ENCODE results near the gene RTN4IP1.

The RTN4IP1 gene

DNA sequence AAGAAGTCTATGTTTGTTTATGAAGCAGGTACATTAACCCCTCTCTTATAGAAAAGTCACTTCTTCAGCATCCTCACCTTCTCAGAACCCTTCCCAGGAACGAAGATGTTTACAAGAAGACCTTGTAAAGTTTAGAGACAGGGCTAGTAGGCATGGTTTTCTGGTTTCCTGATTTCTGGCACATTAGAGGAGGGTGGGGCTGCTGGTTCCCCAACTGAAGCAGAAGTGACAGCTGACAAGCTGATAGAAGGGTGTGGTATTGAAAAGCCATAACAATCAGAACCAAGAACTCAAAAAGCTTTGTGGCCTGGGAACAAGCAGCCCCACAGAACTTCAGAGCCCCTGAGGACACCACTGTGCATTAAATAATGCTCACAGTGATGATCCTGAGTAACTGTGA lies 91.2 kb downstream of the RTN4IP1 start:
- no peak overlapping the region for H2AFZ ChIP-seq (ENCODE audit: low read length)
- H2BK5ac ChIP-seq (ENCODE audit: low read length) = no peak overlapping the region
- no peaks in the 10 kb centered on the region for H3K9me3 ChIP-seq (replicated peaks in 1 of 2; ENCODE audit: control insufficient read depth in 2 of 2, insufficient read depth in 1 of 2, low read depth in 1 of 2, low read length in 2 of 2)
- H4K8ac ChIP-seq (ENCODE audit: low read depth, low read length) = no peak overlapping the region
- H3K14ac ChIP-seq (ENCODE audit: low read length) = no peak overlapping the region
- H3K79me1 ChIP-seq (ENCODE audit: low read depth, low read length) = no peaks in the 10 kb centered on the region
- H2BK120ac ChIP-seq (ENCODE audit: low read depth, low read length) = no peak overlapping the region
- no peak overlapping the region for H4K91ac ChIP-seq (ENCODE audit: low read depth, low read length, poor library complexity)
- no peak overlapping the region for H2BK12ac ChIP-seq (ENCODE audit: low read length)
- H3K4me2 ChIP-seq (ENCODE audit: insufficient read depth, low read length, poor library complexity, severe bottlenecking) = no peak overlapping the region
- H3K36me3 ChIP-seq (replicated peaks in 1 of 2; ENCODE audit: control insufficient read depth in 2 of 2, insufficient read depth in 2 of 2, low read length in 2 of 2) = no peaks in the 10 kb centered on the region
- H3K23ac ChIP-seq (ENCODE audit: low read depth, low read length, poor library complexity) = no peak overlapping the region
- H3K27me3 ChIP-seq (ENCODE audit: control insufficient read depth in 3 of 3, insufficient read depth in 3 of 3, low read depth in 1 of 3, low read length in 3 of 3) = peaks cover 0 to 21% (median 0%) of the 10 kb centered on the region in 3 experiments
- H3K4ac ChIP-seq (ENCODE audit: low read length) = no peak overlapping the region
- WGBS, 2 donors (ENCODE audit: extremely low coverage in 2 of 2, insufficient read length in 2 of 2, insufficient replicate concordance in 1 of 2) = no CpG with 5 or more reads among the region's 1 CpG
- no peak overlapping the region for H3K9ac ChIP-seq (ENCODE audit: low read depth, low read length, poor library complexity)
- no peak for DNase-seq (ENCODE audit: low spot score)
- H3K4me3 ChIP-seq (ENCODE audit: low read length in 2 of 2) = no peak overlapping the region
- H2AK5ac ChIP-seq (ENCODE audit: low read depth, low read length) = no peak overlapping the region
- peaks cover 2 to 3% of the 10 kb centered on the region in 2 donors for H3K4me1 ChIP-seq (ENCODE audit: control insufficient read depth in 2 of 2, insufficient read depth in 1 of 2, low read depth in 1 of 2, low read length in 2 of 2)
- no peak overlapping the region for H3K18ac ChIP-seq (ENCODE audit: low read length)
- no peak overlapping the region for H2BK15ac ChIP-seq (ENCODE audit: low read length)
- H3K27ac ChIP-seq (replicated peaks; ENCODE audit: low read length) = no peak overlapping the region

DNA sequence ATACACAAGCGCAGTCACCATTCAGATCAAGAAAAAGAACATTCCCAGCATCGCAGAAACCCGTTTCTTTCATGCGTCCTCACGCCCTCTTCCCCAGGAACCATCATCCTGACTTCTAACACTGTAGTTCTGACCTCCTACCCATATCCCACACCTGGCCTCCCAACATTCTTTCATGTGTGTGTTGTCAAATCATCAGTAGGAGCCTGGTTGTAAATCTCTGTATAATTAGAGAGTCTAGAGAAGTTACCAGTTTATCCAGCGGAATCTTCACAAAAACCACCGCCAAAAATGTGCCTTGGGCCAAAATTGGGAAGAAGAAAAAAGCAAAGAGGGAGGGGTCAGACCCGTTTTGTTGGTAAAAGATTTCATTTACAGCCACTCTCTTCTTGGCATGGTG lies 91.6 kb downstream of the RTN4IP1 start:
- Histone ChIP-seq H3K4ac (ENCODE audit: low read length) (no peak overlapping the region), H3K36me3 (replicated peaks in 1 of 2; ENCODE audit: control insufficient read depth in 2 of 2, insufficient read depth in 2 of 2, low read length in 2 of 2) (no peaks in the 10 kb centered on the region), H3K27me3 (ENCODE audit: control insufficient read depth in 3 of 3, insufficient read depth in 3 of 3, low read depth in 1 of 3, low read length in 3 of 3) (peaks cover 0 to 26% (median 0%) of the 10 kb centered on the region in 3 experiments), H4K8ac (ENCODE audit: low read depth, low read length) (no peak overlapping the region), H3K27ac (replicated peaks; ENCODE audit: low read length) (no peak overlapping the region), H3K4me1 (ENCODE audit: control insufficient read depth in 2 of 2, insufficient read depth in 1 of 2, low read depth in 1 of 2, low read length in 2 of 2) (peaks cover 2 to 3% of the 10 kb centered on the region in 2 donors), H3K79me1 (ENCODE audit: low read depth, low read length) (no peaks in the 10 kb centered on the region), H2BK120ac (ENCODE audit: low read depth, low read length) (no peak overlapping the region), H3K18ac (ENCODE audit: low read length) (no peak overlapping the region), H3K23ac (ENCODE audit: low read depth, low read length, poor library complexity) (no peak overlapping the region), H2AFZ (ENCODE audit: low read length) (no peak overlapping the region), H2AK5ac (ENCODE audit: low read depth, low read length) (no peak overlapping the region), H3K14ac (ENCODE audit: low read length) (no peak overlapping the region), H3K4me2 (ENCODE audit: insufficient read depth, low read length, poor library complexity, severe bottlenecking) (no peak overlapping the region), H2BK12ac (ENCODE audit: low read length) (no peak overlapping the region), H3K9me3 (replicated peaks in 1 of 2; ENCODE audit: control insufficient read depth in 2 of 2, insufficient read depth in 1 of 2, low read depth in 1 of 2, low read length in 2 of 2) (no peaks in the 10 kb centered on the region), H3K9ac (ENCODE audit: low read depth, low read length, poor library complexity) (no peak overlapping the region), H2BK5ac (ENCODE audit: low read length) (no peak overlapping the region), H2BK15ac (ENCODE audit: low read length) (no peak overlapping the region), H3K4me3 (ENCODE audit: low read length in 2 of 2) (no peak overlapping the region), H4K91ac (ENCODE audit: low read depth, low read length, poor library complexity) (no peak overlapping the region)
- no CpG with 5 or more reads among the region's 8 CpGs for WGBS, 2 donors (ENCODE audit: extremely low coverage in 2 of 2, insufficient read length in 2 of 2, insufficient replicate concordance in 1 of 2)
- no peak for DNase-seq (ENCODE audit: low spot score)

DNA sequence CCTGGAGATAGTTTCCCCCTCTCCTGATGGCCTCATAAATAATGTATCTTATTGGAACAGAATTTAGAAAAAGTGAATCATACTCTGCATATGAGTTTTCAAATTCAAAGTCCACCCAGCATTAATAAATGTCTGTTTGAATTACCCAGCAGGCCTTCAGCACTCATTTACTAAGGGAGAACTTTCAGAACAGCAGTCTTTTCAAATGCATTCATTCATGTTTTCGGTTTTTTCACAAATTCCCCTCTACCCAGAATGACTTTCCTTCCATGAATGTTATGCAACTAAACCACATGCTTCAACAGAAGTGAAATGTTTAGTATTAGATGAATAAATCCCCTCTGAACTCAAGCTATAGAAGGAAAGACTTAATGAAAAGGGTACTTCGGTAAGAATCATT lies 92.4 kb downstream of the RTN4IP1 start:
- H3K4me1 ChIP-seq (ENCODE audit: control insufficient read depth in 2 of 2, insufficient read depth in 1 of 2, low read depth in 1 of 2, low read length in 2 of 2) = peaks cover 2 to 3% of the 10 kb centered on the region in 2 donors
- no peak overlapping the region for H2AFZ ChIP-seq (ENCODE audit: low read length)
- no peaks in the 10 kb centered on the region for H3K9me3 ChIP-seq (replicated peaks in 1 of 2; ENCODE audit: control insufficient read depth in 2 of 2, insufficient read depth in 1 of 2, low read depth in 1 of 2, low read length in 2 of 2)
- WGBS, 2 donors (ENCODE audit: extremely low coverage in 2 of 2, insufficient read length in 2 of 2, insufficient replicate concordance in 1 of 2) = no CpG with 5 or more reads among the region's 2 CpGs
- H3K27ac ChIP-seq (replicated peaks; ENCODE audit: low read length) = no peak overlapping the region
- H2BK120ac ChIP-seq (ENCODE audit: low read depth, low read length) = no peak overlapping the region
- no peak overlapping the region for H4K91ac ChIP-seq (ENCODE audit: low read depth, low read length, poor library complexity)
- H3K27me3 ChIP-seq (ENCODE audit: control insufficient read depth in 3 of 3, insufficient read depth in 3 of 3, low read depth in 1 of 3, low read length in 3 of 3) = peaks cover 0 to 26% (median 0%) of the 10 kb centered on the region in 3 experiments
- H3K4ac ChIP-seq (ENCODE audit: low read length) = no peak overlapping the region
- H3K4me2 ChIP-seq (ENCODE audit: insufficient read depth, low read length, poor library complexity, severe bottlenecking) = no peak overlapping the region
- H3K18ac ChIP-seq (ENCODE audit: low read length) = no peak overlapping the region
- H3K36me3 ChIP-seq (replicated peaks in 1 of 2; ENCODE audit: control insufficient read depth in 2 of 2, insufficient read depth in 2 of 2, low read length in 2 of 2) = no peaks in the 10 kb centered on the region
- no peak overlapping the region for H2AK5ac ChIP-seq (ENCODE audit: low read depth, low read length)
- no peak overlapping the region for H4K8ac ChIP-seq (ENCODE audit: low read depth, low read length)
- no peak overlapping the region for H3K9ac ChIP-seq (ENCODE audit: low read depth, low read length, poor library complexity)
- H3K4me3 ChIP-seq (ENCODE audit: low read length in 2 of 2) = no peak overlapping the region
- no peak overlapping the region for H2BK5ac ChIP-seq (ENCODE audit: low read length)
- H3K23ac ChIP-seq (ENCODE audit: low read depth, low read length, poor library complexity) = no peak overlapping the region
- no peak for DNase-seq (ENCODE audit: low spot score)
- H2BK12ac ChIP-seq (ENCODE audit: low read length) = no peak overlapping the region
- no peaks in the 10 kb centered on the region for H3K79me1 ChIP-seq (ENCODE audit: low read depth, low read length)
- no peak overlapping the region for H2BK15ac ChIP-seq (ENCODE audit: low read length)
- H3K14ac ChIP-seq (ENCODE audit: low read length) = no peak overlapping the region

DNA sequence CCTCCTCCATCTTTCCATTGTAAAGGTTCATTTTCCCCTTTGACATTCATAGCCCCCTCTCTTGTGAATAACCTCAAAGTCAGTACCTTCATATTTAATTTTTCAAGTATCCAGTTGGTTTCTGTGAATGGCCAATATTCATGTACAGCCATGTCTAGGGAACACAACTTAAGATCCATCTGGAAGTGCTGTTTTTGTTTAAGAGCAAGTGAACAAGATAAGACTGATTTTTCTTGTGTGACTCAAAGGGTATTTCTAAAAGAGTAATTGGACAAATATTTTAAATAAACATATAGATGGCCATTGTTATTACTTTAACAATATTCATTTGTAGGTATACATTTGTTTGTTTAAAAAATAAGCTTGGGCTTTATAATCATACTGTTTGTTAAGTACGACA lies 92.9 kb downstream of the RTN4IP1 start:
- H3K23ac ChIP-seq (ENCODE audit: low read depth, low read length, poor library complexity) = no peak overlapping the region
- H2AFZ ChIP-seq (ENCODE audit: low read length) = no peak overlapping the region
- no peak overlapping the region for H4K91ac ChIP-seq (ENCODE audit: low read depth, low read length, poor library complexity)
- no peak overlapping the region for H3K9ac ChIP-seq (ENCODE audit: low read depth, low read length, poor library complexity)
- H3K4me1 ChIP-seq (ENCODE audit: control insufficient read depth in 2 of 2, insufficient read depth in 1 of 2, low read depth in 1 of 2, low read length in 2 of 2) = peaks cover 2 to 3% of the 10 kb centered on the region in 2 donors
- peaks cover 0 to 26% (median 0%) of the 10 kb centered on the region in 3 experiments for H3K27me3 ChIP-seq (ENCODE audit: control insufficient read depth in 3 of 3, insufficient read depth in 3 of 3, low read depth in 1 of 3, low read length in 3 of 3)
- H3K4me2 ChIP-seq (ENCODE audit: insufficient read depth, low read length, poor library complexity, severe bottlenecking) = no peak overlapping the region
- H3K36me3 ChIP-seq (replicated peaks in 1 of 2; ENCODE audit: control insufficient read depth in 2 of 2, insufficient read depth in 2 of 2, low read length in 2 of 2) = no peaks in the 10 kb centered on the region
- H4K8ac ChIP-seq (ENCODE audit: low read depth, low read length) = no peak overlapping the region
- WGBS, 2 donors (ENCODE audit: extremely low coverage in 2 of 2, insufficient read length in 2 of 2, insufficient replicate concordance in 1 of 2) = no CpG with 5 or more reads among the region's 1 CpG
- no peak overlapping the region for H2BK5ac ChIP-seq (ENCODE audit: low read length)
- H3K27ac ChIP-seq (replicated peaks; ENCODE audit: low read length) = no peak overlapping the region
- no peak for DNase-seq (ENCODE audit: low spot score)
- no peak overlapping the region for H2BK15ac ChIP-seq (ENCODE audit: low read length)
- no peak overlapping the region for H3K4ac ChIP-seq (ENCODE audit: low read length)
- H2BK120ac ChIP-seq (ENCODE audit: low read depth, low read length) = no peak overlapping the region
- H3K79me1 ChIP-seq (ENCODE audit: low read depth, low read length) = no peaks in the 10 kb centered on the region
- no peak overlapping the region for H3K4me3 ChIP-seq (ENCODE audit: low read length in 2 of 2)
- H3K18ac ChIP-seq (ENCODE audit: low read length) = no peak overlapping the region
- H2AK5ac ChIP-seq (ENCODE audit: low read depth, low read length) = no peak overlapping the region
- no peaks in the 10 kb centered on the region for H3K9me3 ChIP-seq (replicated peaks in 1 of 2; ENCODE audit: control insufficient read depth in 2 of 2, insufficient read depth in 1 of 2, low read depth in 1 of 2, low read length in 2 of 2)
- no peak overlapping the region for H3K14ac ChIP-seq (ENCODE audit: low read length)
- H2BK12ac ChIP-seq (ENCODE audit: low read length) = no peak overlapping the region
